Fibroblast of lung (primary cell): ENCODE data around the gene NKPD1. TPM values are rescaled to one million over a fixed set of nuclear protein-coding genes. Genes with fewer than 3 reads are reported as not detected.

Experiments
- DNase-seq, 2 donors: peaks; one replicate each; pipeline versions ENCODE4 v3.0.0 to v3.0.0-alpha.2; 2010; ENCODE audit warnings: low read depth in 2 of 2
- H2AFZ ChIP-seq: 2 replicates; pipeline ENCODE4 v1.5.1; 2012; ENCODE audit warnings: low read length, control low read depth, inconsistent platforms
- H3K27ac ChIP-seq: 2 replicates; pipeline ENCODE4 v1.5.1; 2011; ENCODE audit warnings: low read length, control low read depth; ENCODE audit not compliant: insufficient read depth
- H3K27me3 ChIP-seq: 2 replicates; pipeline ENCODE4 v1.5.1; 2011; ENCODE audit warnings: mild to moderate bottlenecking, low read length; ENCODE audit not compliant: control insufficient read depth, insufficient read depth
- H3K36me3 ChIP-seq: 2 replicates; pipeline ENCODE4 v1.5.1; 2011; ENCODE audit warnings: low read length; ENCODE audit not compliant: control insufficient read depth, insufficient read depth
- H3K4me1 ChIP-seq: 2 replicates; pipeline ENCODE4 v1.5.1; 2011; ENCODE audit warnings: low read length; ENCODE audit not compliant: control insufficient read depth, insufficient read depth; ENCODE audit errors: extremely low read depth
- H3K4me2 ChIP-seq: 2 replicates; pipeline ENCODE4 v1.5.1; 2011; ENCODE audit warnings: low read length, control low read depth; ENCODE audit not compliant: insufficient read depth; ENCODE audit errors: extremely low read depth
- H3K4me3 ChIP-seq, 4 experiments: fragments of 200-600 bp in 1 of 4; sonication (generic) in 1 of 4; replicated peaks in 1 of 4; 2 replicates each; pipeline ENCODE4 v1.5.1; 2011 to 2016; ENCODE audit warnings: low read length in 4 of 4, low read depth in 3 of 4, mild to moderate bottlenecking in 3 of 4, control low read depth in 2 of 4, inconsistent platforms in 1 of 4, mixed read lengths in 1 of 4; ENCODE audit not compliant: insufficient read depth in 1 of 4; ENCODE audit errors: control extremely low read depth in 1 of 4
- H3K79me2 ChIP-seq: 2 replicates; pipeline ENCODE4 v1.5.1; 2012; ENCODE audit warnings: mild to moderate bottlenecking, low read length, inconsistent platforms; ENCODE audit not compliant: control insufficient read depth, insufficient read depth
- H3K9ac ChIP-seq: 2 replicates; pipeline ENCODE4 v1.5.1; 2011; ENCODE audit warnings: mild to moderate bottlenecking, low read length, control low read depth; ENCODE audit not compliant: insufficient read depth
- H3K9me3 ChIP-seq: 2 replicates; pipeline ENCODE4 v1.5.1; 2012; ENCODE audit warnings: low read depth, low read length; ENCODE audit not compliant: control insufficient read depth, insufficient read depth
- H4K20me1 ChIP-seq: 2 replicates; pipeline ENCODE4 v1.5.1; 2011; ENCODE audit warnings: low read length; ENCODE audit not compliant: control insufficient read depth, insufficient read depth; ENCODE audit errors: extremely low read depth
- CTCF ChIP-seq, 2 donors: IDR thresholded peaks in 1 of 2; conservative IDR thresholded peaks in 1 of 2; 1 replicate in 1 of 2; 2 replicates in 1 of 2; pipeline ENCODE4 v1.5.1; 2011 to 2012; ENCODE audit warnings: low read length in 2 of 2, control low read depth in 1 of 2, inconsistent platforms in 1 of 2, low read depth in 1 of 2, mild to moderate bottlenecking in 1 of 2
- EZH2 ChIP-seq: IDR thresholded peaks from 2 replicates; pipeline ENCODE4 v1.5.1; 2012; ENCODE audit warnings: low read length, control low read depth, mild to moderate bottlenecking; ENCODE audit errors: missing control alignments
- polyA plus RNA-seq, 2 donors: library from polyadenylated mRNA; depleted of rRNA in 1 of 2; stranded (reverse) in 1 of 2; unstranded in 1 of 2; fragments of >200 nt; gene quantifications; 2 replicates each; pipeline ENCODE4 v1.2.1, GENCODE V29; 2011 to 2012; ENCODE audit warnings: missing spikeins in 1 of 2
- total RNA-seq: library from RNA; depleted of rRNA; stranded (reverse); fragments of >200 nt; gene quantifications from 2 replicates; pipeline ENCODE4 v1.2.1, GENCODE V29; 2014

Gene NKPD1
- total and polyA plus RNA-seq, 2 donors (not counting 1 experiment from before 2014, with no cell fraction given) = 0.17 TPM; not detected in 1

GRCh38 chr19:45125360-45125759 lies 35.4 kb downstream of the NKPD1 start:
- Histone ChIP-seq H3K4me1 (no peaks in the 10 kb centered on the region), H3K79me2 (peaks cover 58% of the 10 kb centered on the region), H3K9me3 (no peaks in the 10 kb centered on the region), H3K4me3 (no peak overlapping the region), H3K27ac (no peak overlapping the region), H3K27me3 (no peaks in the 10 kb centered on the region), H2AFZ (no peak overlapping the region), H3K36me3 (peaks cover 4% of the 10 kb centered on the region), H3K9ac (no peak overlapping the region), H4K20me1 (peaks cover 2% of the 10 kb centered on the region), H3K4me2 (no peak overlapping the region)
- TF ChIP-seq EZH2 (no peak), CTCF (conservative IDR thresholded peaks at IDR 0.05 in 1 of 2, IDR thresholded peaks at IDR 0.05 in 1 of 2; ENCODE audit: low read depth in 1 of 2, low read length in 2 of 2) (no peak)
- DNase-seq = no peak

DNA sequence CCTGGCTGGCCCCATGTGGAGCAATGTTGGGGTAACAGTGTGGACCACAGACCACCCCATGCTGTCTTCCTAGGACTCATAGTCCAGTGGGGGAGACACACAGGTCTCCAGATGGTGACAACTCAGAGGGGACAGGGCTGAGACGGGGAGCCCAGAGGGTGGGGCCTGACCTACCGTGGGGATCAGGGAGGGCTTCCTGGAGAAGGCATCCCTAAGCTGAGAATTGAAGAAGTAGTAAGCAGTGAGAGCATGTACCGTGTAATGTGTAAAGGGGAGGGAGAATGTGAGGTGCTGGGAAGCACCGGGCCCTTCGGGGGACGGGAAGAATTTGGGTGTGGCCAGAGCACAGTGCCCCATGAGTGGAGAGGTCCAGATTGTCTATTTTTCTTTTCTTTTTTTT lies 36.8 kb downstream of the NKPD1 start:
- no peak overlapping the region for H3K9ac ChIP-seq
- no peak overlapping the region for H2AFZ ChIP-seq
- H3K9me3 ChIP-seq = no peaks in the 10 kb centered on the region
- peaks cover 2% of the 10 kb centered on the region for H4K20me1 ChIP-seq
- no peak overlapping the region for H3K4me3 ChIP-seq
- no peak overlapping the region for H3K4me2 ChIP-seq
- no peak for TF ChIP-seq EZH2
- TF ChIP-seq CTCF (conservative IDR thresholded peaks at IDR 0.05 in 1 of 2, IDR thresholded peaks at IDR 0.05 in 1 of 2; ENCODE audit: low read depth in 1 of 2, low read length in 2 of 2) = no peak
- no peak overlapping the region for H3K27ac ChIP-seq
- no peaks in the 10 kb centered on the region for H3K4me1 ChIP-seq
- peaks cover 1% of the 10 kb centered on the region for H3K36me3 ChIP-seq
- DNase-seq = no peak
- H3K79me2 ChIP-seq = peaks cover 59% of the 10 kb centered on the region
- no peaks in the 10 kb centered on the region for H3K27me3 ChIP-seq

DNA sequence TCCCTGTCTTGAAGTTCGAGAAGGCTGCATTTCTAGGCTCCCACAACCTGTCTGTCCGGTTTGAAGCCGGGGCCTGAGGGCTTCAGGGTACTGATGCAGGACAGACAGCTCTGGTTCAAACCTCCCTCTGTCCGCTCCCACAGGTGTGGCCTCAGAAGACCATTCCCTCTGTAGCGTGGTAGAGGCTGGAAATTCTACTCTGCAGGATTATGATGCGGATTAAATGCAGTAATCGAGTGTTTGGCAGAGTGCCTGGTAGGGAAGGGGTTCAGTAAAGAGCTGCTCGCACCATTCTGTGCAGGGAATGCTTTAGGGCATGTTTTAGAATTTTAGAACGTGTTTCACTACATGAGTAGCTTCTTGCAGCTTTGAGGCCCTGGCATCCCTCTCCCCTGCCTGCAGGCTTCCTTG lies 37.3 kb downstream of the NKPD1 start:
- no peak for TF ChIP-seq CTCF (conservative IDR thresholded peaks at IDR 0.05 in 1 of 2, IDR thresholded peaks at IDR 0.05 in 1 of 2; ENCODE audit: low read depth in 1 of 2, low read length in 2 of 2)
- TF ChIP-seq EZH2 = no peak
- Histone ChIP-seq H3K9ac (no peak overlapping the region), H3K27me3 (no peaks in the 10 kb centered on the region), H4K20me1 (peaks cover 2% of the 10 kb centered on the region), H3K9me3 (no peaks in the 10 kb centered on the region), H3K4me1 (no peaks in the 10 kb centered on the region), H3K36me3 (peaks cover 1% of the 10 kb centered on the region), H3K27ac (no peak overlapping the region), H3K4me3 (no peak overlapping the region), H3K79me2 (peaks cover 56% of the 10 kb centered on the region), H2AFZ (no peak overlapping the region), H3K4me2 (no peak overlapping the region)
- no peak for DNase-seq
